ENCODE measurements around the gene SLC7A10.
A peak's percentile ranks its signal among the peaks of the same experiment; 100 is the strongest.

SLC7A10 gene

GRCh38 chr19:33246709-33247440, 21.2 kb upstream of the SLC7A10 start:
- DNase-seq (ENCODE audit: low read depth): no peak
- TF ChIP-seq, protein P1, sequence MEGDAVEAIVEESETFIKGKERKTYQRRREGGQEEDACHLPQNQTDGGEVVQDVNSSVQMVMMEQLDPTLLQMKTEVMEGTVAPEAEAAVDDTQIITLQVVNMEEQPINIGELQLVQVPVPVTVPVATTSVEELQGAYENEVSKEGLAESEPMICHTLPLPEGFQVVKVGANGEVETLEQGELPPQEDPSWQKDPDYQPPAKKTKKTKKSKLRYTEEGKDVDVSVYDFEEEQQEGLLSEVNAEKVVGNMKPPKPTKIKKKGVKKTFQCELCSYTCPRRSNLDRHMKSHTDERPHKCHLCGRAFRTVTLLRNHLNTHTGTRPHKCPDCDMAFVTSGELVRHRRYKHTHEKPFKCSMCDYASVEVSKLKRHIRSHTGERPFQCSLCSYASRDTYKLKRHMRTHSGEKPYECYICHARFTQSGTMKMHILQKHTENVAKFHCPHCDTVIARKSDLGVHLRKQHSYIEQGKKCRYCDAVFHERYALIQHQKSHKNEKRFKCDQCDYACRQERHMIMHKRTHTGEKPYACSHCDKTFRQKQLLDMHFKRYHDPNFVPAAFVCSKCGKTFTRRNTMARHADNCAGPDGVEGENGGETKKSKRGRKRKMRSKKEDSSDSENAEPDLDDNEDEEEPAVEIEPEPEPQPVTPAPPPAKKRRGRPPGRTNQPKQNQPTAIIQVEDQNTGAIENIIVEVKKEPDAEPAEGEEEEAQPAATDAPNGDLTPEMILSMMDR (IDR thresholded peaks at IDR 0.05; ENCODE audit: control insufficient read depth, insufficient read depth, low read depth, low read length, missing control alignments): no peak

DNA sequence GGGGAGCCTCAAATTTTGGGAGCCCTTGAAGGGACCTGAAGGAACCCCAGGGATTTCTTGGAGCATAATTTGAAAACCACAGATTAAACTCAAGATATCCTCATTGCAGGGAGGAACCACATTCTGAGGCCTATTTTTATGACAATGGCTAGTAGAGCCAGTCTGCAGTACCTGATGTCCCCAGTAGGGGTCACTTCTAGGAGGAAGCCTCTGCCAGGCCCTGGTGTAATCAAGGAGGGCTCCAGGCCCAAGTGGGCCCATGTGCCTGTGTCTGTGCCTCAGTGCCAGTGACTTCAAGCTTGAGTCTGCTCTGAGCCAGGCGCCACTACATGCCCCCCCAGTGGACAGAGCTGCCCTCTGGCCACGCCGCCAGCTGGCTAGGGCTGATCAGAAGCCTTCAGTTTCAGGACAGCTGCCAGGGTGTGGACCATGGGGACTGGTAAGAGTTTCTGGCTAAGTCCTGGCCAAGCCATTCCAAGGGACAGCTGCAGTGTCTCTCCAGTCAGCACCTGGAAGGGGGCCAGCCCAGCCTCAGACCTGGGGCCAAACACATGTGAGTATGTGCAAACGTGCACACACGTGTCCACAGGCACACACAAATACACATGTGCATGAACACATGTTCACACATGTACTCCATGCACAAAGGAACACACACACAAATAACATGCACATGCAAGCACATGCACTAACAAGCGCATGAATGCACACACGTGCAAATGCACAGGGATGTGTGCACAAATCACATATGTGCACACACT, 20.5 kb upstream of the SLC7A10 start:
- TF ChIP-seq, protein P1 (IDR thresholded peaks at IDR 0.05; ENCODE audit: control insufficient read depth, insufficient read depth, low read depth, low read length, missing control alignments): peak; percentile 55
- H3K4me3 ChIP-seq (ENCODE audit: control insufficient read depth, low read depth, low read length): no peak overlapping the region
- no peak for DNase-seq (ENCODE audit: low read depth)

More at GRCh38 chr19:33246709-33247440, 21.2 kb upstream of the SLC7A10 start:
- H3K4me3 ChIP-seq (ENCODE audit: control insufficient read depth, low read depth, low read length): no peak overlapping the region

- TF ChIP-seq, protein P1 (IDR thresholded peaks at IDR 0.05; ENCODE audit: control insufficient read depth, insufficient read depth, low read depth, low read length, missing control alignments): no peak
- no peak for DNase-seq (ENCODE audit: low read depth)
- H3K4me3 ChIP-seq (ENCODE audit: control insufficient read depth, low read depth, low read length): no peak overlapping the region
Observed at GRCh38 chr19:33242911-33243310, 17.3 kb upstream of the SLC7A10 start.

GRCh38 chr19:33242131-33242530, 16.5 kb upstream of the SLC7A10 start:
- no peak overlapping the region for H3K4me3 ChIP-seq (ENCODE audit: control insufficient read depth, low read depth, low read length)
- TF ChIP-seq, protein P1 (IDR thresholded peaks at IDR 0.05; ENCODE audit: control insufficient read depth, insufficient read depth, low read depth, low read length, missing control alignments): no peak
- no peak for DNase-seq (ENCODE audit: low read depth)

DNA sequence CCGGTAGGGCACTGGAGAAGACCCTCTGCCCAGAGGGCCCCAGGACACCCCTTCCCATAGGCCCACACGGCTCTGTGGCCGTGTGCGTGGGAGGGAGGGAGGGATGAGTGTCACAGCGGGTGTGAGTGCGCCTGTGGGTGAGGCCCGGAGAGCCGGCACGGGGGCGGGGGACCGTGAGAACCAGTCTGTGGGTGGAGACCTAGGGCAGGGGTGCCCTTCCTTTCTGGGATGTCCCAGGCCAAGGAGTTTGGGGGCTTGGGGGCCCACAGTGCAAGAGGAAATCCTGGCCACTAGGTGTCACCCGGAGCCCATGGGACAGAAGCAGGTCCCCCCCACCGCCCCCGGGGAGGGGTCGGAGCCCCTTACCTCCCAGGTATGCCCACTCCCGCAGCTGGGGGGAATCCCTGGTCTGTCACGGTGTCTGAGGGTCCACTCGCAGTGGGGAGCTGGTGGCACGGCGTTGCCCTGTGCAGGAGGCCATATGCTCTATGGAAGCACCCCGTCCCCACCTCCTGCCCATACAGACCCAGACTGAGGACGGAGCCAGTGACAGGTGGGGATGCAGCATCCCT, 16.0 kb upstream of the SLC7A10 start:
- H3K4me3 ChIP-seq (ENCODE audit: control insufficient read depth, low read depth, low read length): no peak overlapping the region
- TF ChIP-seq, protein P1 (IDR thresholded peaks at IDR 0.05; ENCODE audit: control insufficient read depth, insufficient read depth, low read depth, low read length, missing control alignments): peak; percentile 77
- DNase-seq (ENCODE audit: low read depth): no peak

DNA sequence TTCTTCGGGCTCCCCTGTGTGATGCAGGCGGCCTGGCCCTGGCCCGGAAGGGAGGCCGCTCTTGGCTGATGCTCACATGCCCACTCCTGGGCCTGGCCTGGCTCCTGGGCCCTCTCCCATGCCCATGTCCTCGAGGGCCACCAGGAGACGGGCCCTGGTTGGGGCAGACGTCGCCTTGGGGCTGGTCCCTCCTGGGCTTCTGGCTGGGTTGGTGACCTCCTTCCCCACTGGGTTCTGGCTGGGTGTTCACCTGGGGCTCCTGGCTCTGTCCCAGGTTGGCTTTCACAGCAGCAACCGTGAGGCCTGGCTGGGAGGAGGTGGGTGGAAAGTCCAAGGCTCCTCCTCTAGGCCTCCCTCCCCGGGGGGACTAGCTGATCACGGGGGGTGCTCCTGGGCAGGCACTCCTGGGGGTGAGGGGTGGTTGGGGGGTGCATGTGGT, 15.5 kb upstream of the SLC7A10 start:
- no peak for DNase-seq (ENCODE audit: low read depth)
- TF ChIP-seq, protein P1 (IDR thresholded peaks at IDR 0.05; ENCODE audit: control insufficient read depth, insufficient read depth, low read depth, low read length, missing control alignments): no peak
- H3K4me3 ChIP-seq (ENCODE audit: control insufficient read depth, low read depth, low read length): no peak overlapping the region

Measured in AG09309 (cell line).